Spinal cord (tissue), 10 donors: ENCODE results near the gene GPR148. TPM values are rescaled to one million over a fixed set of nuclear protein-coding genes. Genes with fewer than 3 reads are reported as not detected.
"Not testable (repeated sequence)": the region's sequence is repeated elsewhere in the genome, so short reads cannot be mapped to it uniquely, and the experiment has no call there.

Experiments used
- DNase-seq, 6 donors: peaks; one replicate each; pipeline versions ENCODE4 v3.0.0 to v3.0.0-alpha.2; 2013 to 2015; ENCODE audit warnings: low spot score in 6 of 6, low read depth in 4 of 6
- H3K27ac ChIP-seq: one replicate; pipeline ENCODE4 v1.5.1; 2013; ENCODE audit warnings: low read depth, low read length, control low read depth
- H3K27me3 ChIP-seq: one replicate; pipeline ENCODE4 v1.6.1; 2013; ENCODE audit warnings: low read length; ENCODE audit not compliant: control insufficient read depth, insufficient read depth
- H3K36me3 ChIP-seq: one replicate; pipeline ENCODE4 v1.6.1; 2013; ENCODE audit warnings: low read length; ENCODE audit not compliant: control insufficient read depth, insufficient read depth
- H3K4me1 ChIP-seq: one replicate; pipeline ENCODE4 v1.6.1; 2013; ENCODE audit warnings: low read length; ENCODE audit not compliant: control insufficient read depth, insufficient read depth
- H3K4me3 ChIP-seq: one replicate; pipeline ENCODE4 v1.5.1; 2013; ENCODE audit warnings: low read depth, low read length, control low read depth
- H3K9me3 ChIP-seq: one replicate; pipeline ENCODE4 v1.6.1; 2013; ENCODE audit warnings: low read length; ENCODE audit not compliant: control insufficient read depth, insufficient read depth
- whole genome bisulfite sequencing: methylation state at CpG from one replicate; pipeline ENCODE4 v1.1.5; 2013; ENCODE audit warnings: missing lambda C conversion rate; ENCODE audit not compliant: insufficient coverage; 5-methylcytosine and 5-hydroxymethylcytosine counted together
- polyA plus RNA-seq, 2 donors: library from polyadenylated mRNA; unstranded; fragments of 120-200 nt; gene quantifications; one replicate each; pipeline ENCODE4 v1.2.1, GENCODE V29; 2013; ENCODE audit not compliant: insufficient read length in 2 of 2
- total RNA-seq, 2 donors: library from RNA; depleted of rRNA in 1 of 2; stranded (reverse); fragments of 120-200 nt in 1 of 2; fragments of >200 nt in 1 of 2; gene quantifications; one replicate each; pipeline versions ENCODE4 v1.2.3 to v1.2.4, GENCODE V29; 2013 to 2014
- donor health status: healthy.

Gene GPR148
- total and polyA plus RNA-seq, 4 donors, result 0.33 TPM; not detected in 3

DNA sequence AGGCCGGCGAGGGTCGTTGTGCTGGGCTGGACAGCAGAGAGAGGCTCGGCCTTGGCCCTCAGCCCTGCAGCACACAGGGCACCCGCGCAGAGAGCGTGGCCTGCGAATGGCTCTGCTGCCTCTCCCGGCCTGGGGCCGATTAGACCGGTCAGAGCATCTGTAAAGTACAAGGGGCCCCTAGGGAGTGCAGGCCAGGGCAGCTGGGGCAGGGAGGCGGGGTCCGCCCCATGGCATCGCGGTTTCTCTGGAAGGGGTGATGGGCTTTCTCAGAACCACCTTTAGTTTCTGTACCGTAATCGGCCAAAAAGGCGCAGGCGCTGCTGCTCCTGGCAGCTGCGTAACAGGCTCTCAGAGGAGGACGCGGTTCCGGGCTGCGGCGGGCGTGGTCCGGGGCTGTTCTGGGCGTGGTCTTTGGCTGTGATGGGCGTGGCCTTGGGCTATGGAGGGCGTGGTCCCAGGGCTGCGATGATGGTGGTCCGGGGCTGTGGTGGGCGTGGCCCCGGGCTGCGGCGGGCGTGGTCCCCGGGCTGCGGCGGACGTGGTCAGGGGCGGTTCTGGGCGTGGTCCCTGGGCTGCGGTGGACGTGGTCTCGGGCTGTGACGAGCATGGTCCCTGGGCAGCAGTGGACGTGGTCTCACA is 1.5 kb upstream of the GPR148 start:
- Histone ChIP-seq H3K4me3 (peak overlapping the region; percentile 62), H3K27ac (peak overlapping the region; percentile 75), H3K36me3 (no peaks in the 10 kb centered on the region), H3K27me3 (no peaks in the 10 kb centered on the region), H3K9me3 (no peaks in the 10 kb centered on the region), H3K4me1 (peaks cover 25% of the 10 kb centered on the region)
- under 1% methylated on average over 48 of the region's 48 CpGs for WGBS
- DNase-seq, result peak; percentile 60 to 98 (median 82)

DNA sequence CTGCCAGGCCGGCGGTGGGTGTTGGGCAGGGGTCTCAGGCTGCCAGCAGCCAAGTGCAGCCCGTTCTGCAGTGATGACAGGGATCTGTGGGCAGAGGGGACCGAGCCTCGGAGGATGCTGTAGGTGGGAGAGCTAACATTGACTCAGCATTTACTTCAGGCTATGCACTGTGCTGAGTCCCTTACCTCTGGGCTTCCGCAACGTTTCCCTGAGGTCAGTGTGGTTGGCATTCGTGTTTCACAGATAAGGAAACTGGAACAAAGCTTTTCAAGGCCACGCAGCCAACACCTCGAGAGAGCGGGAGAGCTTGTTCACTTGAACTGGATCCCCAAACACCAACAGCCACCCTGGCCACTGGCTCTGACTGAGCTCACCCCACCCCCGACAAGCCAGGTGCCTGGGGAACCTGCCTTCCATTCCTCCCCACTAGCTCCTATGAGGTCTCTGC is 839 bp upstream of the GPR148 start:
- Histone ChIP-seq H3K27ac (no peak overlapping the region), H3K9me3 (no peaks in the 10 kb centered on the region), H3K36me3 (no peaks in the 10 kb centered on the region), H3K27me3 (no peaks in the 10 kb centered on the region), H3K4me3 (peak overlapping the region; percentile 62), H3K4me1 (peaks cover 25% of the 10 kb centered on the region)
- WGBS, result 32% methylated on average over 12 of the region's 12 CpGs
- peak in 1 of 6 donors; percentile 35 for DNase-seq

- Histone ChIP-seq H3K9me3 (no peaks in the 10 kb centered on the region), H3K27ac (no peak overlapping the region), H3K4me1 (peaks cover 25% of the 10 kb centered on the region), H3K36me3 (no peaks in the 10 kb centered on the region), H3K4me3 (no peak overlapping the region), H3K27me3 (no peaks in the 10 kb centered on the region)
- 89% methylated on average over 17 of the region's 17 CpGs for WGBS
- DNase-seq, result no peak
These were observed 741 bp downstream of the GPR148 start for GRCh38 chr2:130729322-130730299.

DNA sequence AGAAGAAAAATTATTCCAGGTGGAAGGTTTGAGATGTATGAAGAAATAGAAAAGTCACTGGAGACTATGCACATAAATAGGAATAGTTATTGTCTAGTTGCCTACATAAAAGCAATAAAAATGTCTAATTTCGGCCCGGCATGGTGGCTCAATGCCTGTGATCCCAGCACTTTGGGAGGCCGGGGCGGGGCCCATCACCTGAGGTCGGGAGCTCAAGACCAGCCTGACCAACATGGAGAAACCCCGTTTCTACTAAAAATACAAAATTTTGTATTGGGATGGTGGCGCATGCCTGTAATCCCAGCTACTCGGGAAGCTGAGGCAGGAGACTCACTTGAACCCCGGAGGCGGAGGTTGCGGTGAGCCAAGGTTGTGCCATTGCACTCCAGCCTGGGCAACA is 3.4 kb downstream of the GPR148 start:
- not testable (repeated sequence) for H3K27me3 ChIP-seq, H3K27ac ChIP-seq, H3K4me3 ChIP-seq, H3K36me3 ChIP-seq, DNase-seq, H3K9me3 ChIP-seq
- H3K4me1 ChIP-seq, result peaks cover 13% of the 10 kb centered on the region
- WGBS, result 93% methylated on average over 10 of the region's 11 CpGs

DNA sequence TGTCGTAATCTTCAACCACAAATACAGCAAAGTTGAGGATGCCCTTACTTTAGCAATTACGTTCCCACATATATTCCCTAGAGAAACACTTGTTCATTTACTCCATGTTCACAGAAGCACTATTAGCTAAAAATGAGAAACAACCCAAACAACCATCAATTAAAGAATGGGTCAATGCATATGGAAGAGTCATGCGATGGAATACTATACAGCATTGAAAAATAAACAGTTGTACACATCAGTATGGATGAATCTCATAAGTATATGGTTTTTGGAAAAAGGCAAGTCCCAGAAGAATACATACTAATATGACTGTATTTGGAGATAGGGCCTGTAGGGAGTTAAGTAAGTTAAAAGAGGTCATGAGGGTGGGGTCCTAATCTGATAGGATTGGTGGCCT is 6.3 kb downstream of the GPR148 start:
- H3K27me3 ChIP-seq, result no peaks in the 10 kb centered on the region
- no peaks in the 10 kb centered on the region for H3K4me1 ChIP-seq
- WGBS, result no CpG with 5 or more reads among the region's 3 CpGs
- H3K4me3 ChIP-seq, result no peak overlapping the region
- no peak for DNase-seq
- no peak overlapping the region for H3K27ac ChIP-seq
- H3K9me3 ChIP-seq, result no peaks in the 10 kb centered on the region
- no peaks in the 10 kb centered on the region for H3K36me3 ChIP-seq

DNA sequence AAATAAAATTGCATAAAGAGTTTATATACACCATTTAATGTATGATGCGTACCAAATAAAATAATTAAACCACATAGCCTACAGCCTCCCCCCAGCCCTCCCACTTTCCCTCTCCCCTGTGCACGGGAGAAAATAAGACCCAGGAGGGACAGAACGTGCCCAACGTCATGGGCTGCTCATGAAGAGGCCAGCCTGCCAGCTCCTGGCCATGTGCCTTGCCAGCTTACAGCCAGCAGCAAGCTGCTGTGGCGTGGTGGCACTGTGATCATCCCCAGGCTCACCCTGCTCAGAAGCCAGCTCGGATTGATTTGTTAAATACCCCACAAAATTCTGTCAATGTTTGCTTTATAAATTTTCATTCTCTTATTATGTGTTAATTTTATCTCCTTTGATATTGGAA is 7.6 kb downstream of the GPR148 start:
- 51% methylated on average over 3 of the region's 6 CpGs for WGBS
- Histone ChIP-seq H3K27me3 (no peaks in the 10 kb centered on the region), H3K36me3 (no peaks in the 10 kb centered on the region), H3K9me3 (no peaks in the 10 kb centered on the region), H3K4me1 (no peaks in the 10 kb centered on the region), H3K4me3 (no peak overlapping the region), H3K27ac (no peak overlapping the region)
- DNase-seq, result peak in 1 of 6 donors; percentile 32

GRCh38 chr2:130737592-130737991 is 8.7 kb downstream of the GPR148 start:
- H3K4me1 ChIP-seq, result no peaks in the 10 kb centered on the region
- H3K27me3 ChIP-seq, result no peaks in the 10 kb centered on the region
- H3K27ac ChIP-seq, result no peak overlapping the region
- no peaks in the 10 kb centered on the region for H3K36me3 ChIP-seq
- H3K4me3 ChIP-seq, result no peak overlapping the region
- DNase-seq, result no peak
- WGBS, result 87% methylated on average over 13 of the region's 14 CpGs
- H3K9me3 ChIP-seq, result no peaks in the 10 kb centered on the region

- no peak for DNase-seq
- H3K4me3 ChIP-seq, result no peak overlapping the region
- H3K27ac ChIP-seq, result no peak overlapping the region
- no peaks in the 10 kb centered on the region for H3K27me3 ChIP-seq
- no peaks in the 10 kb centered on the region for H3K9me3 ChIP-seq
- peaks cover 3% of the 10 kb centered on the region for H3K4me1 ChIP-seq
- no peaks in the 10 kb centered on the region for H3K36me3 ChIP-seq
- 83% methylated on average over 12 of the region's 12 CpGs for WGBS
These were observed 11.8 kb downstream of the GPR148 start for GRCh38 chr2:130740671-130741070.

GRCh38 chr2:130743278-130743677 is 14.4 kb downstream of the GPR148 start:
- WGBS, result 85% methylated on average over 7 of the region's 8 CpGs

More at GRCh38 chr2:130743278-130743677, 14.4 kb downstream of the GPR148 start:
- H3K36me3 ChIP-seq, result no peaks in the 10 kb centered on the region
- no peak overlapping the region for H3K4me3 ChIP-seq
- no peaks in the 10 kb centered on the region for H3K27me3 ChIP-seq
- no peak overlapping the region for H3K27ac ChIP-seq
- DNase-seq, result no peak
- H3K9me3 ChIP-seq, result no peaks in the 10 kb centered on the region
- peaks cover 3% of the 10 kb centered on the region for H3K4me1 ChIP-seq
